AG04449 (cell line): Measurements from ENCODE around the gene XG.
"Not testable (repeated sequence)": the region's sequence is repeated elsewhere in the genome, so short reads cannot be mapped to it uniquely, and the experiment has no call there.

ENCODE experiments used
- CTCF ChIA-PET: fragments of 350-600 bp; formaldehyde crosslinking; extraction: SDS; loops from one replicate; lab custom pipeline; 2021; ENCODE audit warnings: antibody characterized with exemption; lab: Yijun Ruan, JAX
- POLR2A ChIA-PET: fragments of 400-600, 350-600 bp; formaldehyde crosslinking; extraction: SDS; loops from one replicate; lab custom pipeline; 2020; ENCODE audit warnings: antibody characterized with exemption, inconsistent platforms; lab: Yijun Ruan, JAX
- DNase-seq: peaks from one replicate; pipeline ENCODE4 v3.0.0-alpha.2; 2010; ENCODE audit warnings: low read depth, low spot score
- H3K4me3 ChIP-seq: 2 replicates; pipeline ENCODE4 v1.5.1; 2011; ENCODE audit warnings: low read depth, mild to moderate bottlenecking, control low read depth, low read length
- CTCF ChIP-seq: IDR thresholded peaks from one replicate; pipeline ENCODE4 v1.5.1; 2011; ENCODE audit warnings: mild to moderate bottlenecking, moderate library complexity, low read length, control low read depth, inconsistent platforms; ENCODE audit not compliant: insufficient read depth; ENCODE audit errors: missing control alignments

XG gene

GRCh38 chrX:2748815-2749188, 3.0 kb upstream of the XG start:
- POLR2A ChIA-PET = no interaction called here
- H3K4me3 ChIP-seq = no peak overlapping the region
- TF ChIP-seq CTCF = no peak
- DNase-seq = no peak
- CTCF ChIA-PET = no interaction called here

DNA sequence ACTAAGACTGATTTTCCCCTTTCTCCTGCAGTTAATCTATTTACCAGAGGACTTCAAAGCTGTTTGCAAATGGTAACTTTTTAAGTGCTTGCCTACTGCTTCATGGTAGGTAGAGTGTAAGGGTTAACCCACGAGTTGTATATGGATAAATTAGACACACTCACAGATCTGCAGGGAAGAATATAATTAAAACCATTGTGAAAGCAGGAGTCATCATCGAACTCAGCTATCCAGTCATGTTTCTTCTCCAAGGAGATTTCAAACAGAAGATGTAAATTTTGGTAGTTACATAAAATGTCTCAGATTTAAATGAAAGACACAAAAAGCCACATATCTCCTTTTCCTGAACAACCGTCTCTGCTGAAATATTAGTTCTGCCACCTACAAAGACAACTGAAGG, 549 bp upstream of the XG start:
- ChIA-PET CTCF (no interaction called here), POLR2A (no interaction called here)
- no peak overlapping the region for H3K4me3 ChIP-seq
- no peak for DNase-seq
- TF ChIP-seq CTCF = no peak

DNA sequence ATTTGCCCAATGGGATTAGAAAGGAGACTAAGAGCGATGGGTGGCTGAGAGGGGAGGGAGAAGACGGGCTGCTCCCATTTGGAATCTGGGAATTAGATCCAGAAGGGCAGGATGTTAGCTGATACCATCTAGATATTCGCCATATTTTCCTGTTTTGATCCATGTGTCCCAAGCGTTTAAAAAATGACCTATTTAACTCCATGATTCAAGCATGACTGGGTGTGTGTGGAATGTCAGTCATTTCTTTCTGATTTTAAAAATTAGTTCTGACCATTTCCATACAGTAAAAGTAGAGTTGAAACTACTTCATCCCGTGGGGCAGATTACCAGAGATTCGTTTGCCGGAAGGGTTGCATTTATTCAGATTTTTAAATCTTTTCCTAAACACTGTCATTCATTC, 601 bp downstream of the XG start:
- DNase-seq, CTCF ChIA-PET, POLR2A ChIA-PET, H3K4me3 ChIP-seq: not testable (repeated sequence)

- CTCF ChIA-PET, POLR2A ChIA-PET, DNase-seq, H3K4me3 ChIP-seq: not testable (repeated sequence)
Measured at GRCh38 chrX:2755163-2755715, 3.4 kb downstream of the XG start.

- TF ChIP-seq CTCF = no peak
- POLR2A ChIA-PET = no interaction called here
- CTCF ChIA-PET = no interaction called here
Measured at GRCh38 chrX:2756548-2756947, 4.7 kb downstream of the XG start.

DNA sequence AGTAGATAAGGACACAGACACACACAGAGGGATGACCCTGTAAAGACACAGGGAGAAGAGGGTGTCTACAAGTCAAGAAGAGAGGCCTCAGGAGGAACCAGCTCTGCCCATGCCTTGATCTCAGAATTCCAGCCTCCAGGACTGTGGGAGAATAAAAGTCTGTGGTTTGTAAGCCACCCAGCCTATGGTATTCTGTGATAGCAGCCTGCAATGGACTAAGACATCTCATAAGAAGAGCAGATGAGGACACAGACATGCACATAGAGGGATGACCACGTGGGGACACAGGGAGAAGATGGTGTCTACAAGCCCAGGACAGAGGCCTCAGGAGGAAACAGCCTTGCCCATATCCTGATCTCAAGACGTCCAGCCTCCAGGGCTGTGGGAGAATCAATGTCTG, 9.4 kb downstream of the XG start:
- no peak overlapping the region for H3K4me3 ChIP-seq
- TF ChIP-seq CTCF = no peak
- CTCF ChIA-PET = no interaction called here
- DNase-seq = no peak
- POLR2A ChIA-PET = no interaction called here

More at GRCh38 chrX:2756548-2756947, 4.7 kb downstream of the XG start:
- no peak for DNase-seq
- no peak overlapping the region for H3K4me3 ChIP-seq

- DNase-seq, CTCF ChIA-PET, H3K4me3 ChIP-seq, POLR2A ChIA-PET: not testable (repeated sequence)
Measured at GRCh38 chrX:2762671-2763070, 10.8 kb downstream of the XG start.

- POLR2A ChIA-PET = not testable (repeated sequence)
Measured at GRCh38 chrX:2764766-2765548, 13.1 kb downstream of the XG start.

More at GRCh38 chrX:2764766-2765548, 13.1 kb downstream of the XG start:
- CTCF ChIA-PET, DNase-seq, H3K4me3 ChIP-seq: not testable (repeated sequence)
